Type B pancreatic cell (in vitro differentiated cells): ENCODE measurements around the gene NRN1L. TPM values are rescaled to one million over a fixed set of nuclear protein-coding genes. Genes with fewer than 3 reads are reported as not detected.
A peak's percentile ranks its signal among the peaks of the same experiment; 100 is the strongest.

ENCODE experiments used
- DNase-seq: peaks from one replicate; pipeline ENCODE4 v3.0.0; 2021; ENCODE audit warnings: mixed read lengths; ENCODE audit not compliant: unreplicated experiment; ENCODE audit errors: extremely low spot score
- H3K27ac Mint-ChIP-seq: 2 replicates; pipeline ENCODE4 v1.8.0; 2021; ENCODE audit warnings: mild to moderate bottlenecking, mixed read lengths
- H3K27me3 Mint-ChIP-seq: 2 replicates; pipeline ENCODE4 v1.8.0; 2021; ENCODE audit warnings: mixed read lengths
- H3K36me3 Mint-ChIP-seq: 2 replicates; pipeline ENCODE4 v1.8.0; 2021; ENCODE audit warnings: mixed read lengths
- H3K4me1 Mint-ChIP-seq: one replicate; pipeline ENCODE4 v1.8.0; 2021; ENCODE audit warnings: mixed read lengths; ENCODE audit not compliant: unreplicated experiment
- H3K4me3 Mint-ChIP-seq: 2 replicates; pipeline ENCODE4 v1.8.0; 2021; ENCODE audit warnings: mild to moderate bottlenecking, mixed read lengths
- H3K9me3 Mint-ChIP-seq: 2 replicates; pipeline ENCODE4 v1.8.0; 2021; ENCODE audit warnings: mixed read lengths
- total RNA-seq: library from RNA; stranded (reverse); gene quantifications from 2 replicates; pipeline ENCODE4 v1.2.1, GENCODE V29; 2021; ENCODE audit warnings: low replicate concordance
- TF ChIP-seq, protein P1 (sequence below): fragments of 200-600 bp; sonication (generic); conservative IDR thresholded peaks from 2 replicates; pipeline ENCODE4 v1.5.0; 2021; ENCODE audit warnings: antibody characterized with exemption, mild to moderate bottlenecking

Gene NRN1L
- total RNA-seq, 1 donor from 2014 or later: 0.80 TPM

DNA sequence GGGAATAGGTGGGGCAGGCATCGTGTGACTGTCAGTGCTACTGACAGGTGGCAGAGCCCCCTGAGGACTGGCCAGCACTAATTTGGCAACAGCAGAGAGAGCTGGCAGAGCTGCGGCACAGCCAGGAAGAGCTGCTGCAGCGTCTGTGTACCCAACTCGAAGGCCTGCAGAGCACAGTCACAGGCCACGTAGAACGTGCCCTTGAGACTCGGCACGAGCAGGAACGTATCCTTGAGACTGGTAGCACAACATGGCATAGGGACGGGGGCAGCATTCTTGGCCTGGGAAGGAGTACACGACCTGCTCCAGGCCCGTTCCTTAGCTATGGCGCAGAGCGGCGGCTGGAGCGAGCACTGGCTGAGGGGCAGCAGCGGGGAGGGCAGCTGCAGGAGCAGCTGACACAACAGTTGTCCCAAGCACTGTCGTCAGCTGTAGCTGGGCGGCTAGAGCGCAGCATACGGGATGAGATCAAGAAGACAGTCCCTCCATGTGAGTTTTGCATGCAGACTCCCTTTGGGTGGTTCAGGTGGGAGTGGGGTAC is 3.0 kb upstream of the NRN1L start:
- no peaks in the 10 kb centered on the region for H3K9me3 Mint-ChIP-seq
- H3K4me1 Mint-ChIP-seq: peaks cover 5% of the 10 kb centered on the region
- TF ChIP-seq, protein P1, sequence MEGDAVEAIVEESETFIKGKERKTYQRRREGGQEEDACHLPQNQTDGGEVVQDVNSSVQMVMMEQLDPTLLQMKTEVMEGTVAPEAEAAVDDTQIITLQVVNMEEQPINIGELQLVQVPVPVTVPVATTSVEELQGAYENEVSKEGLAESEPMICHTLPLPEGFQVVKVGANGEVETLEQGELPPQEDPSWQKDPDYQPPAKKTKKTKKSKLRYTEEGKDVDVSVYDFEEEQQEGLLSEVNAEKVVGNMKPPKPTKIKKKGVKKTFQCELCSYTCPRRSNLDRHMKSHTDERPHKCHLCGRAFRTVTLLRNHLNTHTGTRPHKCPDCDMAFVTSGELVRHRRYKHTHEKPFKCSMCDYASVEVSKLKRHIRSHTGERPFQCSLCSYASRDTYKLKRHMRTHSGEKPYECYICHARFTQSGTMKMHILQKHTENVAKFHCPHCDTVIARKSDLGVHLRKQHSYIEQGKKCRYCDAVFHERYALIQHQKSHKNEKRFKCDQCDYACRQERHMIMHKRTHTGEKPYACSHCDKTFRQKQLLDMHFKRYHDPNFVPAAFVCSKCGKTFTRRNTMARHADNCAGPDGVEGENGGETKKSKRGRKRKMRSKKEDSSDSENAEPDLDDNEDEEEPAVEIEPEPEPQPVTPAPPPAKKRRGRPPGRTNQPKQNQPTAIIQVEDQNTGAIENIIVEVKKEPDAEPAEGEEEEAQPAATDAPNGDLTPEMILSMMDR: no peak
- DNase-seq: no peak
- H3K27me3 Mint-ChIP-seq: no peaks in the 10 kb centered on the region
- no peak overlapping the region for H3K27ac Mint-ChIP-seq
- no peak overlapping the region for H3K4me3 Mint-ChIP-seq
- H3K36me3 Mint-ChIP-seq: peaks cover 4% of the 10 kb centered on the region

GRCh38 chr16:67882374-67883145 is 2.1 kb upstream of the NRN1L start:
- Mint-ChIP-seq H3K9me3 (no peaks in the 10 kb centered on the region), H3K27me3 (no peaks in the 10 kb centered on the region), H3K4me1 (peaks cover 5% of the 10 kb centered on the region), H3K27ac (no peak overlapping the region), H3K36me3 (peaks cover 4% of the 10 kb centered on the region), H3K4me3 (no peak overlapping the region)
- TF ChIP-seq, protein P1: no peak
- no peak for DNase-seq

DNA sequence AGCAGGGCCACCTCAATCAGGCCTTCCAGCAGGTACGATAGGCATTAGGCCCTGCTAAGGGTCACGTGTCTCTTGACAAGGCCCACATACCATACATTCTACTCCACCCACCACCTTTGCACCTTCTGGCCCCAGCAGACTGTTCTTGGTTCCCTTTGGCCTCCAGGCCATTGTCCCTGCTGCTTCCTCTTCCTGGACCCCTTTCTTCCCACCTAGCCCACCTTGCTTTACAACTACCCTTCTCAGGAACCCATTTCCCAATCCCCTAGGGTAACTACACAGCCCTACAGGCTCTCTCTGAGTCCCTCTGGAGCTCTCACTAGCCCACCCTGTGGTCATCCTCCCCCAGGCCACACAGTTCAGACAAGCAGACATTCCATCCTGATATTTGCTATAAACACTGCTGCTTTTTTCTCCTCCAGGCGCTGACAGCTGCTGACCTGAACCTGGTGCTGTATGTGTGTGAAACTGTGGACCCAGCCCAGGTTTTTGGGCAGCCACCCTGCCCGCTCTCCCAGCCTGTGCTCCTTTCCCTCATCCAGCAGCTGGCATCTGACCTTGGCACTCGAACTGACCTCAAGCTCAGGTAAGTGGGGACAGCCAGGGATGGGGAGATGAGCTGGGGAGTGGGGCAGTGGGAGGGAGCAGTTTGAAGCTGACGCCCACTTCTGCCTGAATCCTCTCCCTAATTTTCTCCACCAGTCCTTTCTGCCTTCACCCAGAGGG is 1.4 kb upstream of the NRN1L start:
- Mint-ChIP-seq H3K4me1 (peaks cover 5% of the 10 kb centered on the region), H3K9me3 (no peaks in the 10 kb centered on the region), H3K27ac (no peak overlapping the region), H3K36me3 (peaks cover 4% of the 10 kb centered on the region), H3K27me3 (no peaks in the 10 kb centered on the region), H3K4me3 (no peak overlapping the region)
- TF ChIP-seq, protein P1: no peak
- no peak for DNase-seq

GRCh38 chr16:67883872-67884261 is 818 bp upstream of the NRN1L start:
- peaks cover 4% of the 10 kb centered on the region for H3K36me3 Mint-ChIP-seq
- no peaks in the 10 kb centered on the region for H3K27me3 Mint-ChIP-seq
- no peak overlapping the region for H3K27ac Mint-ChIP-seq
- DNase-seq: peak; percentile 81
- peaks cover 5% of the 10 kb centered on the region for H3K4me1 Mint-ChIP-seq
- no peaks in the 10 kb centered on the region for H3K9me3 Mint-ChIP-seq
- TF ChIP-seq, protein P1: peak; percentile 87
- H3K4me3 Mint-ChIP-seq: no peak overlapping the region

DNA sequence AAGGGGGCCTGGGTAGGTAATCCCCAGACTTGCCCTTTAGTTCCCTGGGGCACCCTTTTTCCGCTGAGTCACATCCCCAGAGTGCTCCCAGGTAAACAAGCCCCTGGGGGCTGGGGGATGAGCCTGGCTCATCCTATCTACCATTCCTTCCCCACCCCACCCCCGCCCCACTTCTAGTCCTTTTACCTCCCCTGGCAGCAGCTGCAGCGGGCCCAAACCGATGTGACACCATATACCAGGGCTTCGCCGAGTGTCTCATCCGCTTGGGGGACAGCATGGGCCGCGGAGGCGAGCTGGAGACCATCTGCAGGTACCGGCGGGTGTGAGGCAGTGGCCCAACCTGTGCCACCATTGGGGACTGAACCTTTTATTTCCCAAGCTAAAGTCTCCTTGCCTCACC is 860 bp downstream of the NRN1L start:
- no peak for DNase-seq
- Mint-ChIP-seq H3K9me3 (no peaks in the 10 kb centered on the region), H3K36me3 (peaks cover 4% of the 10 kb centered on the region), H3K27me3 (no peaks in the 10 kb centered on the region), H3K4me3 (no peak overlapping the region), H3K4me1 (peaks cover 5% of the 10 kb centered on the region), H3K27ac (no peak overlapping the region)
- TF ChIP-seq, protein P1: no peak
